ENCODE data around the gene LRRC49.
"Not testable (repeated sequence)": the region's sequence is repeated elsewhere in the genome, so short reads cannot be mapped to it uniquely, and the experiment has no call there.

Gene LRRC49

DNA sequence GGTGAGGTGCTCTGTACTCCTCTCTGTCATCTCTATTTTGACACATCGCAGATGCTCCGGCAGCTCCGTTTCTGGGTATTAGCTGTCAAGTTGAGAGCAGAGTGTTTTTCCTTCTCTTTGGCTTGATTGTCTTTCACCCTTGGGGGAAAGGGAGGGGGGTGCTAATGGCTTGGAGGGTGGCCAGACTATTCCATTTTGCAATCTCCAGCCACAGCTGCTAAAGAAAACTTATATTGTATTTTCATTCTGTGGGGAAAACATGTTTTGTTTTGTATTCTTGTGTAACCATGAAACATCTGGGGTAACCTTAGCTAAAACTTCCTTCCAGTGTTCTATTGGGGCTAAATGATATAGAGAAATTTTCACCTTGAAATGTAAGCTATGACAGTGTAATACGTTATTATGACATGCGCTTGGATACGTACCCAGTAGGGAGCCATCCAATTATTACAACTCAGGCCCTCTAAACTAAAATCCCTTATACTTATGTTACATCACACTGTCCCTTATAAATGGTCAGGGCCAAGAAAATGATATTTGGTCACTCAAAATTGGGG is 24.6 kb upstream of the LRRC49 start:
- DNase-seq = no peak

DNA sequence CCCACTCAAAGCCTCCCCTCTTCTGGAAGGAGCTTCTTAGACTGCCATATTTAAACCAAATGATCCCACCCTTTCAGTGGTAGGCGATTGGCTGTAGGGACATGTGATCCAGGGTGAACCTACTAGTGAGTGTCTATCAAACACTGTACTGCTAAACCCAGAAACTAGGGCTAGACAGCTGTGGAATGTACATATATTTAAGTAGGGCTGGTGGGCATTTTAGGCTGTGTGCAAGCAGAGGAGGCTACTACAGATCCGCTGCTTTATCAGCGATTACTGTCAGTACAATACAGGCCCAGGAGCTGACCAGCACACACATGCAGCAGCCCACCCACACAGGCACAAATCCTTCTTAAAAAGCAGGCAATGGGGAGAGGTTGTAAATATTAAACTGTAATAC is 23.3 kb upstream of the LRRC49 start:
- DNase-seq = no peak

DNA sequence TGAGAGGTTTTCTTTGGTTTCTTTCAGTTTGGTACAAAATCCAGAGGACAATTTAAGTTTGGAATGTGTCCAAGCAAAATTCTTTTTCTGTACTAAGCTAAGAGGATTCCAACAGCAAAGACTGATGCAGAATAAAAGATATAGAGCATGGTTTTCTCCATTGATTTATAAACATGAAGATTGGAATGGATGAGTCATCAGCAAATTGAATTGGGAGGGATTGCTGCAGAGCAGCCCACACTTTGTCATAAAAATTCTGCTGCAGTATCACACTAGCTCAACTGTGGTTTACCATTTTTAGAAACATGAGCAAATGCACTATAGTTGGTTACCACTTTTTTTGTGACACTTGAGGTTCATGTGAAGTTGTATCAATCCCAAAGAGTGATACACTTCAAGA is 22.6 kb upstream of the LRRC49 start:
- DNase-seq = no peak

DNA sequence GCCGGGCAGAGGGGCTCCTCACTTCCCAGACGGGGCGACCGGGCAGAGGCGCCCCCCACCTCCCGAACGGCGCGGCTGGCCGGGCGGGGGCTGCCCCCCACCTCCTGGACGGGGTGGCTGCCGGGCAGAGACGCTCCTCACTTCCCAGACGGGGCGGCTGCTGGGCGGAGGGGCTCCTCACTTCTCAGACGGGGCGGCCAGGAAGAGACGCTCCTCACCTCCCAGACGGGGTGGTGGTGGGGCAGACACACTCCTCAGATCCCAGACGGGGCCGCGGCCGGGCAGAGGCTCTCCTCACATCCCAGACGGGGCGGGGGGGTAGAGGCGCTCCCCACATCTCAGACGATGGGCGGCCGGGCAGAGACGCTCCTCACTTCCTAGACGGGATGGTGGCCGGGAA is 21.1 kb upstream of the LRRC49 start:
- DNase-seq = not testable (repeated sequence)

DNA sequence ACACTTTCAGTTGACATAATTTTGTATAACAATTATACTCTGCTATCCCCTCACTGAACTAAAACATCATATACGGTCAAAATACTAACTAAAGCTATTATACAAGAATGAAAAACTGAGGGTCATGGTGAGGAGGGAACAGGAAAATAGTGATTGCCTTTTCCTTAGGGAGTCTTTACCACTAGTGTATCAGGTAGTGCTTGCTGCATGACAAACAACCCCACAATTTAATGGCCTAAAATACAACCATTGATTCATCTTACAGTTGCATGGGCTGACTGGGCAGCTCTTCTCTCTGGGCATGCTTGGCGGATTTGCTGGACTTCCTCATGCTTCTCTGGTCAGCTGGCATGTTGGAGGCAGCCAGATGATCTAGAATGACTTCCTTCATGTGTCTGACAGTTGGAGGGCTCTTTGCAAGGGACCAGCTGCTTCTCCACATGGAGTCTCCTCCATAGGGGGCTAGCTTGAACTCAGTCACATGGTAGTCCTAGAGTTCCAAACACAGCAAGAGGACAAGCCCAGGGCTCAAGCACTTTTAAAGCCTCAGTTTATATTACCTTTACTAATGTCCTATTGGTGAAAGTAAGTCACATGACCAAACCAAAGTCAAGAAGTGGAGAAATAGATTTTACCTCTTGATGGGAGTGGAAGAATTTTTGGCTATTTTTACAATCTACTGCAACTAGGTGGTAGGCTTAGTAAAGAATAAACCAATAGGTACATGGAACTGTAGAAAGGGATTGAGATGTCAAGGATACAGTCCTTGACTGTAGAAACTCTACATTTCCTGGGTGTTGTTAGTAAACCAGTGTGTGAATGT is 19.2 kb upstream of the LRRC49 start:
- DNase-seq = no peak

DNA sequence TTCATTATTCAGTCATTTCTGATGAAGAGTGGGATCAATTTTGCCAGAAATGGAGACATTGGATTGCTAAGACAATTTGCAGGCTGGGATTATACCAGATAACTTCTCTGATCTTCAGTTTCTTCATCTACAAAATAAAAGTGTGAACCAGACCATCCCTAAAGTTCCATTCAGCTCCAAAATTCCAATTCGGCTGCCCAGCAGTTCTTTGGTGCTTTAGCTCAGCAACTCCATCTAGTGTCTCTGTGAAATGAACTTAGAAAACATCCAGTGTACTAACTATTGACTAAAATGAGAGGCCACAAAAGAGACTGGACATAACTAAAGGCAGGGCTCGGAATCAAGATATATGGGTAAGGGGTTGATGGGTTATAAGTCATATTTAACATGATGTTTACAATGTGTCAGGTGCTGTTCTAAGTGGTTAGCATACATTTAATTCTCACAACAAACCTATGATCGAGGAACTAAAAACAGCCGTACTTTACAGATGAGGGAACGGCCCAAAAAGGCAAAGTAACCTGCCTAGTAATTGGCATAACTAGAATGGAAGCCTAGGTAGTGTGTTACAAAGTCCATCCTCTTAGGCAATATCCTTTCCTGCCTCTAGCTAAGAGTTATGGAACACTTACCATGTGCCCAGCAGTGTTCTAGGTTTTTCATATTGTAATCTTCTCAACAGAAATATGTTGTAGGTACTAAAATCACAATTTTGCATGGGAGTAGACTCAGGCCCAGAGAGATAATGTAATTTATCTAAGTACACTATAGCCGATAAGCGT is 17.4 kb upstream of the LRRC49 start:
- DNase-seq = peak in 1 of 2 experiments; percentile 41

DNA sequence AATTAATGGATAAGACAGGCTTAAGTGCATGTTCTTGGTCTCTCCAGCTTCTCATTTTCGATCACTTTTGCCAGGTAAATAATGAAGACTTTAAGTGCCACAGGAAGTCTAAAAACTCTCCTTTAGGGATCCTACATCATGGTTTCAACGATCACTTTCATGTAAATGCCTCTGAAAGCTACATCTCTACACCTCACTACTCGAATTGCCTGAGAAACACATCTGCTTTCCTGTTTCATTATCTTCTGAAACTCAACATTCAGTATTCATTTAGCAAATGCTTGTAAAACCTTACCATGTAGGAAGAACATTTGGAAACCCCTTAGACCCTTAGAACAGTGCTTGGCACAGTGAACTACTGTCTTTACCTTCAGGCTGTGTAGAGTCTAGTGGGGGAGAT is 16.6 kb upstream of the LRRC49 start:
- DNase-seq = no peak

DNA sequence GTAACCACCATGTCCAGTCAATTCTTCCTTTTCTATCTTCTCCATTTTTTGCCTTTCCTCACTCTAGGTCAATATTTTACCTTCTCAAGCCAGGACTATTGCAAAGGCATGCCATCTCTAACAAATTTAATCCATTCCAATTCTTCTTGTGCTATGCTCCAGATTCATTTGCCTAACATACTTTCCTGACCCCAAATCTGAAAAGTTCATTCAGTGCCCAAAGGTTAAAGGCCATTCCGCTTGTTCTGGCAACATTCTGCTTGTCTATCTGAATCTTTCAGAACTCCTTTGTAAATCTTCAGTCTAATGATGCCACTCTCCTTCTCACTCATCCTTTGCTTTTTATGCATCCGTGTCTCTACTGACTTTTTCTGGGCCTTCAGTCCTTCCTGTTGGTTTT is 15.9 kb upstream of the LRRC49 start:
- DNase-seq = no peak

DNA sequence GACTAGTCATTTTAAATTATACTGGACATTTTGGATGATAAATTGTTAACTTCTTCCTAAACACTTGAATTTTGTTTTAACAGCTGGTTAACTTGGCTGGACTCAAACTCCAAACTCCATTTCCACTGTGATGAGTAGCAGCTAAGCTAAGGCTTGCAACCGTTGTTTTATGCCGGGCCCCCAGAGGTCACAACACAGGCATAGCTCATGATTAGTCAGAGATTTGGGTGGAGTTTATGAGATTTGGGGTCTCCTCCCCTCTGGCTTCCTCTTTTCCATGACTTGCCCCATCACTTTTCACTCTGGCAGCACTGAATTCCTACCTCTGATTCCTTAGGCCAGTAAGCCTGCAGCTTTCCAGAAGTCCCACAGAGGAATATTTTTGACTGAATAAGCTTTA is 13.2 kb upstream of the LRRC49 start:
- no peak for DNase-seq

DNA sequence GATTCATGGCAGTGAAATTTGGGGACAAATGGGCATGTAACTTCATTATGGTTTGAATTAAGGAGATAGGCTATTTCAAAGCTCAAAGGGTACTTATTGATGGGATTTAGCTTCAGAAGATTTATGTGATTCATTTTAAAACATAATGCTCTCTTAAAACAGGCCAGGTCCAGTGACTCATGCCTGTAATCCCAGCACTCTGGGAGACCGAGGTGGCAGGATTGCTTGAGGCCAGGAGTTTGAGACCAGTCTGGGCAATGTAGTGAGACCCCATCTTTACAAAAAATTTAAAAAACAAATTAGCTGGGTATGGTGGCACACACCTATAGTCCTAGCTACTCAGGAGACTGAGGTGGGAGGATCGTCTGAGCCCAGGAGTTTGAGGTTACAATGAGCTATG is 11.8 kb upstream of the LRRC49 start:
- no peak for DNase-seq

DNA sequence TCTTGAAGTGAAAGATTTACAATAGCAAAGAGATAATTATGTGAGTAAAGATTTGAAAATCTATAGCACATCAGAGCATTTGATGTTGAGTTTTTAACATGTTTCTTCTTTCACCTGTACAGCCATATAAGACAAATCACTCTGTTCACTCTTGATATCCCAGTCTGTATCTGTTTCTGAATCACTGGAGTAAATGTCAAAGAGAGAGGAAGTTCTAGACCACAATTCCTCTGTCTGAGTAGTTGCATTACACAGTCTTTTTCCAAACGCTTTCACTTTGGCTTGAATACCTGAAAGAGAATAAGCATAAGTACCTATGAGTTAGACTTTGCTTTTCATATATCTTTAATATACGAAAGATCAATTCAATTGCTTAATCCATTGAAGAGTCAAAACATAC is 10.3 kb upstream of the LRRC49 start:
- no peak for DNase-seq

DNA sequence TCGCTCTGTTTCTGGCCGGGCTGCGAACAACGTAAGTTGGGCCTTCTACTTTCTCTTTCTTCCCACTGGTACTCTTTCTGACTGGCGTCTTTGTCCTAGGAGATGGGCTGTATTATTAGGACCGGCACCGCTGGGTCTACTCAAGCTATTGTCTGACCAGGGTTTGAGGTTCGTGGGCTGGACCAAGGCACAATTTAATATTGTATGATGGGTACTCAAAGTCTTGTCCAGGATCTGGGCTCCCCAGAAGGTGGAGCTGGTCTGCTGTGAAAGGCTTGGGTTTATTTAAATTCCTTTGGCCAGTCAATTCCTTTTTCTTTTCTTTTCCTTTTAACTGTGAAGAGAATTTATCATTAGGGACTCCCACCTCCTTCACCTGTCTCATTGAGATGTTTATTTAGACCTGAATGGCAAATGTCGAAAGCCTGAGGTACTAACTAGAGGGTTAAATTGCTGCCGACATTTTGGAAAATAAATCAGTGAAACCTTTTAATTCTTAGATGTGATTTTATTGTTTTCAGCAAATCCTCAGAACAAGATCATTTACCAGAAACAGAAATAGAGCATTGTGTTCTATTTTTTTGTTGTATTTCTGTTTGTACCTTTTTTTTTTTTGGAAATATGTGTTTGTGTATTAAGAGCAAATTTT is 410 bp downstream of the LRRC49 start:
- peak; percentile 59 to 88 for DNase-seq

DNA sequence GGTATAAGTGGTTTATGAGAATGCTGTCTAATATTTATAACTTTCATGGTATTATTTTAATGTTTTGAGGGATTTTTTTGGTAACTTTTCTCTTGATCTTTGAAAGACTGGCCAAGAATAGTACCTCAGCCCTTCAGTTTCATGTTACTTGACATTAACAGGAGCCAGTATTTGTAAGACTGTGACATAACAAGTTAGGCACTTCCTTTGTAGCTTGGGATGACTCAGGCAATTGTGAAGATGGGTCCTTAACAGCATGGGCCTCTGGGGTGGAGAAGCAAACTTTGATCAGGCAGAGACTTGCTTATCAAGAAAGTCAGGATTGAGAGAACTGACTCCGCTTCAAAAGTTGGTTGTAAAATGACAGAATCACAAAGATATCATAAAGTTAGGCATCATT is 9.5 kb downstream of the LRRC49 start:
- DNase-seq = peak; percentile 60 to 74

DNA sequence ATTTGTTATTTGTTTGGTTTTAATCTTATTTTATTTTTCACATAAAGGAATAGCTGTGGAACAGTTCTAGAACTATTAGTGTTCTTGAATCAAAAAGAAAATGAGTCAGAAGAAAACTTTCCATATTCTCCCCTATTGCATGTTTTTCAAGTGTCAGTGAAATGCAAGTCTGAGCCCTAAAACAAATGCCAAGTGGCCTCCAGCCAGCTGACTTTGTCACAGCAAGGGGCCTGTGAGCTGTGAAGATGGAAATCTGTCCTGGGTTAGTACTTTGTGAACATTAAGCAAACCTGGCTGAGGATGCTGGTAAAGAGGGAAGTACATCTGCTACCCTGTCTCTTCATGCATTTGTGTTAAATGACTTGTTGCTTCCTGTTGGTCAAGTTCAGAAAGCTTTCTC is 14.2 kb downstream of the LRRC49 start:
- no peak for DNase-seq

DNA sequence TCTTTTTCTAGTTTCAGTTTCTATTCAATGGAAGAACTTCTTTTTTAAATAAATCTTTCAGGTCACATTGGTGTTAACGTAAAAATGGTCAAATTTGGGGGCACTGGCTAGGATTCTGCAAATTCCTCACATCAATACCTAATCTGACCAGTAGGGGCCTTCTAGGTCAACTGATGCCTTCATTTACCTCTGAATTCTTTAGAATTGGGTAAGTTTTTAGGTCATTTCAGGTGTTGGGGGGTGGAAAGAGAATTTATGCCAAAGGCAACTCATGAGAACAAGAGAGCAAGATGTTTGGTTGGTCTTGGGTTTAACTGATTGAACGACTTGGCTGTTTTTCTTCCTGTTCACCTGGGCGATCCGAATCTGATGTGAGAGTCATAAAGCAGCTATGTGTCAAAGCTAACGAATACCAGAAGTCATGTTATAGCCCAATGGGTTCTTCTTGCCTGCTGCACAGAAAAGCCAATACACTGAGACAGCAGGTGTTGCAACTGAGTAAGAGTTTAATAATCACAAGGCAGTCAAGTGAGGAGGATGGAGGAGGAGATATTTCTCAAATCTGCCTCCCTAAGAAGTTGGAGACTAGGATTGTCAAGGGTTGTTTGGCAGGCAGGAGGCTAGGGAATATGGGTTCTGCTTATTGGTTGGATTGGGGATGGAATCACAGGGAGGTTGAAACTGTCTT is 15.3 kb downstream of the LRRC49 start:
- no peak for DNase-seq

DNA sequence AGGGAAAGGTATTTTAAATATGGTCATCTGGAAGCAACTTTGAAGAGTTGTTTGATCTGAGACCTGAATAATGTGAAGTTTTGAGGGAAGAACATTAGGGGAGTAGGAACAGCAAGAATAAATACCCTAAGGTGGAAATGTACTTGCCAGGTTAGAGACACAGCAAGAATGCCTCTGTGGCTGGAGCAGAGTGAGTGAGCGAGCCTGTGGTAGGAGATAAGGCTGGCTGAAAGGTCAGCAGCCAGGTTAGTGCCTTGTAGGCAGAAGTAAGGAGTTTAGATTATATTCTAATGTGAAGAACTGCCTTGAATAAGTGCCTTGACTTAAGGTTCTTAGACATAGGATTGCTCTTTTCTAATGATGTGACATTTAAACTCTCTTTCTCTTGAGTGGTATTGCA is 18.3 kb downstream of the LRRC49 start:
- DNase-seq = no peak

DNA sequence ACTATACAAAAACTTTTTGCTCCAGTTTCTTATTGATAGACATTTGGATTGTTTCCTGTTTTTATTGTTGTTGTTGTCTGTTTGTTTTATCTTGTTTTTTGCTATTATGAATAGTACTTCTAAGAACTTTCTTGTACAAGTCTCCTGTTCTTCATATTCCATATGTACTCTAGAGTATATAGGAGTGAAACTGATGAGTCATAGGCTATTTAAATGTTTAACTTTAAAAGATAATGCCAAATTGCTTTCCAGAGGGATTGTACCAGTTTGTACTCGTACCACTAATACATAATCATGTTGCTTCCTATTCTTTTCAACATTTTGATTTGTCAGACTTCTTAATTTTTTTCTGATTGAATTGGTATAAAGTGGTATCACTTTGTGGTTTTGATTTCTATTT is 19.6 kb downstream of the LRRC49 start:
- DNase-seq = no peak

DNA sequence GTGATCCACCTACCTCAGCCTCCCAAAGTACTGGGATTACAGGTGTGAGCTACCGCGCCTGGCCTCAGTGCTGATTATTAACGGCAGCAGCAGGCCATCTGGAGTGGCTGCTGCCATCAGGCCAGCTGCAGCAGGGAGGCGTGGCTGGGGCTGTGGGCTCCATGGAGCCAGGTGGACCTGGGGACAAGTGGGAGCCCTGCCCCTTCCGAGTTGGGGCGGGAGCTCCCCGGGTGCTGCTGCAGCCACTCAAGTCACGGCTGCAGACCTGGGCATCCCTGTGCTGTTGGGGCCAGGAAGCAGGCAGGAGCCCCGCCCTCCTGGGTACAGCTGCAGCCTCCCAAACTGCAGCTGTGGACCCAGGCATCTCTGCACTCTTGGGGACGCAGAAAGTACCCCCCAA is 23.9 kb downstream of the LRRC49 start:
- DNase-seq = no peak

DNA sequence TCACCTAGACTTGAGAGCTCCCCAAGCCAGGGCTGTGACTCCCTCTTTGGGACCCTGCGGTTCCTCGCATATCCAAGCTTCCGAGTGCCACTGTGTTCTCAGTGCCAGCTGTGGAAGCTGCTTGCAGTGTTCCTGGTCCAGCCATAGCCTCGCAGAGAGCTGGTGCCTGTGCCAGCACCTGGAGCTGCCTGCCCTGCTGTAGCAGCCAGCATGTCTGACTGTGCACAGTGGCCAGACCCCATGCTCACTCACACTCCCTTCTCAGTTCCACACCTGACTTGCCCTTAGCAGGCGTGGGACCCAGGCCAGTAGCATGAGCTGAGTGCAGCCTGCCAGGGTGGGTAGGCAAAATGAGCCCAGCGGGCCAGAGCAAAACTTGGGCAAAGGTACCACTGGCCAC is 25.3 kb downstream of the LRRC49 start:
- no peak for DNase-seq

DNA sequence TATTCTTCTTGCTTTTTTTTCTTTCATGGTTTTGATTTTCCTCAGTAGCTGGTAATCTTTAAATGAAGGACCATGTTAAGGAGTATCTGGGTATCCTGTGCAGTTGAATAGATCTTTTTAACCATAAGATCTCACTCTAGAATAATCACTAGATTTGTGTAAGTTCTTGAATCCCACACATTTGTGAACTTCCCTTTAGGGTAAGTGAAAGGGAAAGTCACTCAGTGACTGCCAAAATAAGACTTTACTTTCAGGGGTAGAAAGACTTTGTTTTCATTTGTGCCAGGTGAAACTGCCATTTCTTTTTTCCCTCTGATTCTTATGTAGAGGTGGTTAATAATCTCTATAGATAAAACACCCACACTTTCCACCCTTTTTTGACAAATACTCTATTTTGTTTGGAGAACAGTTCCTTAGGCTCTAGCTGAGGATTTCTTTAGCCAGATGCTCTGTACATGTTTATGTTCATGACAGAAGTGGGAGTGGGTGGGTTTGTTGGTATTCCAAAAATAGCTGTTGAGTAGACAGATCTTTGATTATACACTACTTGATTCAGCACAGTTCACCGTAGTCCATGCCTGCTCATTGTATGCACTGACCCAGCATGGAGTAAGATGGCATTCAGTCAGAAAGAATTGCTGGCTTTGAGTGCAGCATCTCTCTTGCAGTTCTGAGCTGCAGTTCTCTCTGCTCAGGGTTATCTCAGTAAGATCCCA is 28.5 kb downstream of the LRRC49 start:
- no peak for DNase-seq

DNA sequence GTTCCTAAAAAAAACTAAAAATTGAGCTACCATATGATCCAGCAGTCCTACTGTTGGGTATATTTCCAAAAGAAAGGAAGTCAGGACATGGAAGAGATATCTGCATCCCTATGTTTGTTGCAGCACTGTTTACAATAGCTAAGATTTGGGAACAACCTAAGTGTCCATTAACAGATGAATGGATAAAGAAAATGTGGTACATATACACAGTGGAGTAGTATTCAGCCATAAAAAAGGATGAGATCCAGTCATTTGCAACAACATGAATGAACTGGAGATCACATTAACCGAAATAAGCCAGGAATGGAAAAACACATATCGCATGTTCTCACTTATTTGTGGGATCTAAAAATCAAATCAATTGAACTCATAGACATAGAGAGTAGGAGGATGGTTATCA is 29.5 kb downstream of the LRRC49 start:
- DNase-seq = no peak

Data from SW 1271 (cell line).